WTC11 (cell line): ENCODE data around the gene ZBTB8A. TPM values are rescaled to one million over a fixed set of nuclear protein-coding genes. Genes with fewer than 3 reads are reported as not detected.

ENCODE experiments used
- ATAC-seq: fragments of 200-7000 bp; cut with Tn5 transposase; 2 replicates; pipeline ENCODE4 v1.10.0; 2021; ENCODE audit warnings: mild to moderate bottlenecking, moderate library complexity
- CTCF ChIA-PET: fragments of 300-600 bp; sonication (Branson Sonifier 250); formaldehyde crosslinking; loops from one replicate; lab custom pipeline; 2021; ENCODE audit warnings: antibody characterized with exemption; lab: Charles Lee
- POLR2A ChIA-PET: fragments of 350-600 bp; sonication (Branson Sonifier 250); formaldehyde crosslinking; loops from one replicate; lab custom pipeline; 2021; ENCODE audit warnings: antibody characterized with exemption; lab: Charles Lee
- DNase-seq: peaks from one replicate; pipeline ENCODE4 v3.0.0; 2021; ENCODE audit warnings: low spot score
- H3K27ac Mint-ChIP-seq: 2 replicates; pipeline ENCODE4 v1.8.0; 2021; ENCODE audit warnings: mixed read lengths
- H3K27me3 Mint-ChIP-seq: 2 replicates; pipeline ENCODE4 v1.8.0; 2021; ENCODE audit warnings: low read depth, mild to moderate bottlenecking, moderate library complexity, mixed read lengths
- H3K36me3 Mint-ChIP-seq: 2 replicates; pipeline ENCODE4 v1.8.0; 2021; ENCODE audit warnings: mixed read lengths
- H3K4me1 Mint-ChIP-seq: 2 replicates; pipeline ENCODE4 v1.8.0; 2022; ENCODE audit warnings: mixed read lengths
- H3K4me3 Mint-ChIP-seq: 2 replicates; pipeline ENCODE4 v1.8.0; 2021; ENCODE audit warnings: mild to moderate bottlenecking, moderate library complexity, mixed read lengths
- H3K9me3 Mint-ChIP-seq: 2 replicates; pipeline ENCODE4 v1.8.0; 2021; ENCODE audit warnings: mixed read lengths
- AR ChIP-seq: fragments of 250-450 bp; sonication (Bioruptor Pico); IDR thresholded peaks from 2 replicates; pipeline ENCODE4 v1.9.0; 2021; ENCODE audit warnings: mild to moderate bottlenecking
- ATF2 ChIP-seq: sonication (generic); formaldehyde crosslinking; IDR thresholded peaks from 2 replicates; pipeline ENCODE4 v1.8.1; 2022; ENCODE audit warnings: low read depth, missing genetic modification reagents, borderline replicate concordance
- E2F1 ChIP-seq: sonication (generic); formaldehyde crosslinking; IDR thresholded peaks from 2 replicates; pipeline ENCODE4 v1.8.0; 2022; ENCODE audit warnings: mild to moderate bottlenecking, missing genetic modification reagents
- ERG ChIP-seq: fragments of 250-450 bp; sonication (Bioruptor Pico); IDR thresholded peaks from 2 replicates; pipeline ENCODE4 v1.8.0; 2021; ENCODE audit warnings: mild to moderate bottlenecking
- HMGA2 ChIP-seq: fragments of 250-450 bp; sonication (Bioruptor Pico); IDR thresholded peaks from 2 replicates; pipeline ENCODE4 v1.4.0; 2021; ENCODE audit warnings: mild to moderate bottlenecking, moderate library complexity
- MYBL2 ChIP-seq: sonication (generic); formaldehyde crosslinking; IDR thresholded peaks from 2 replicates; pipeline ENCODE4 v1.8.1; 2023; ENCODE audit warnings: mild to moderate bottlenecking, moderate library complexity, missing genetic modification reagents
- NFYB ChIP-seq: sonication (generic); formaldehyde crosslinking; conservative IDR thresholded peaks from 2 replicates; pipeline ENCODE4 v1.8.0; 2022; ENCODE audit warnings: low read depth, missing genetic modification reagents
- NR3C1 ChIP-seq: sonication (generic); formaldehyde crosslinking; conservative IDR thresholded peaks from 2 replicates; pipeline ENCODE4 v1.8.1; 2023; ENCODE audit warnings: low read depth, mild to moderate bottlenecking, missing genetic modification reagents
- TEAD1 ChIP-seq: sonication (generic); formaldehyde crosslinking; IDR thresholded peaks from 2 replicates; pipeline ENCODE4 v1.8.0; 2022; ENCODE audit warnings: mild to moderate bottlenecking, missing genetic modification reagents
- ZBTB21 ChIP-seq: sonication (generic); formaldehyde crosslinking; IDR thresholded peaks from 2 replicates; pipeline ENCODE4 v1.8.1; 2023; ENCODE audit warnings: mild to moderate bottlenecking, missing genetic modification reagents, borderline replicate concordance
- ZMAT4 ChIP-seq: fragments of 250-450 bp; sonication (Bioruptor Pico); IDR thresholded peaks from 2 replicates; pipeline ENCODE4 v1.9.0; 2021; ENCODE audit warnings: mild to moderate bottlenecking
- ZNF219 ChIP-seq: sonication (generic); formaldehyde crosslinking; IDR thresholded peaks from 2 replicates; pipeline ENCODE4 v1.8.0; 2023; ENCODE audit warnings: missing genetic modification reagents, mild to moderate bottlenecking, borderline replicate concordance
- ZNF281 ChIP-seq: sonication (generic); formaldehyde crosslinking; IDR thresholded peaks from 2 replicates; pipeline ENCODE4 v1.8.0; 2023; ENCODE audit warnings: mild to moderate bottlenecking, missing genetic modification reagents
- ZNF317 ChIP-seq: sonication (generic); formaldehyde crosslinking; IDR thresholded peaks from 2 replicates; pipeline ENCODE4 v1.8.1; 2023; ENCODE audit warnings: low read depth, mild to moderate bottlenecking, moderate library complexity, missing genetic modification reagents, borderline replicate concordance
- ZNF396 ChIP-seq: fragments of 250-450 bp; sonication (Bioruptor Pico); IDR thresholded peaks from 2 replicates; pipeline ENCODE4 v1.8.0; 2021; ENCODE audit warnings: mild to moderate bottlenecking, moderate library complexity, borderline replicate concordance
- total RNA-seq: library from RNA; stranded (reverse); gene quantifications from 3 replicates; pipeline ENCODE4 v1.2.3, GENCODE V29; 2021
- TF ChIP-seq, protein P1 (sequence below): sonication (generic); formaldehyde crosslinking; conservative IDR thresholded peaks from 2 replicates; pipeline ENCODE4 v1.8.1; 2023; ENCODE audit warnings: mild to moderate bottlenecking, low read depth, missing genetic modification reagents, moderate library complexity
- TF ChIP-seq, protein P2 (sequence below): fragments of 250-450 bp; sonication (Bioruptor Pico); IDR thresholded peaks from 2 replicates; pipeline ENCODE4 v1.9.0; 2021; ENCODE audit warnings: mild to moderate bottlenecking, borderline replicate concordance
- TF ChIP-seq, protein P3 (sequence below): sonication (generic); formaldehyde crosslinking; IDR thresholded peaks from 2 replicates; pipeline ENCODE4 v1.8.0; 2023; ENCODE audit warnings: missing genetic modification reagents

The ZBTB8A gene
- total RNA-seq, 1 experiment from 2014 or later: 7.7 TPM

- TF ChIP-seq ZBTB21 (no peak), MYBL2 (CRISPR knock-in tag) (no peak), NR3C1 (CRISPR knock-in tag) (no peak), HMGA2 (no peak), NFYB (no peak), ATF2 (CRISPR knock-in tag) (no peak), ZMAT4 (CRISPR knock-in tag) (no peak), ZNF281 (CRISPR knock-in tag) (no peak)
- TF ChIP-seq, protein P1, sequence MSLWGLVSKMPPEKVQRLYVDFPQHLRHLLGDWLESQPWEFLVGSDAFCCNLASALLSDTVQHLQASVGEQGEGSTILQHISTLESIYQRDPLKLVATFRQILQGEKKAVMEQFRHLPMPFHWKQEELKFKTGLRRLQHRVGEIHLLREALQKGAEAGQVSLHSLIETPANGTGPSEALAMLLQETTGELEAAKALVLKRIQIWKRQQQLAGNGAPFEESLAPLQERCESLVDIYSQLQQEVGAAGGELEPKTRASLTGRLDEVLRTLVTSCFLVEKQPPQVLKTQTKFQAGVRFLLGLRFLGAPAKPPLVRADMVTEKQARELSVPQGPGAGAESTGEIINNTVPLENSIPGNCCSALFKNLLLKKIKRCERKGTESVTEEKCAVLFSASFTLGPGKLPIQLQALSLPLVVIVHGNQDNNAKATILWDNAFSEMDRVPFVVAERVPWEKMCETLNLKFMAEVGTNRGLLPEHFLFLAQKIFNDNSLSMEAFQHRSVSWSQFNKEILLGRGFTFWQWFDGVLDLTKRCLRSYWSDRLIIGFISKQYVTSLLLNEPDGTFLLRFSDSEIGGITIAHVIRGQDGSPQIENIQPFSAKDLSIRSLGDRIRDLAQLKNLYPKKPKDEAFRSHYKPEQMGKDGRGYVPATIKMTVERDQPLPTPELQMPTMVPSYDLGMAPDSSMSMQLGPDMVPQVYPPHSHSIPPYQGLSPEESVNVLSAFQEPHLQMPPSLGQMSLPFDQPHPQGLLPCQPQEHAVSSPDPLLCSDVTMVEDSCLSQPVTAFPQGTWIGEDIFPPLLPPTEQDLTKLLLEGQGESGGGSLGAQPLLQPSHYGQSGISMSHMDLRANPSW (CRISPR knock-in tag): no peak
Observed at GRCh38 chr1:32521165-32521564, 18.1 kb upstream of the ZBTB8A start (continued).

- no peaks in the 10 kb centered on the region; the same call in none of the 2 replicates for H3K27me3 Mint-ChIP-seq
- no peaks in the 10 kb centered on the region for H3K9me3 Mint-ChIP-seq
- H3K36me3 Mint-ChIP-seq: no peaks in the 10 kb centered on the region
- no peak overlapping the region for H3K4me3 Mint-ChIP-seq
- H3K4me1 Mint-ChIP-seq: peaks cover 2% of the 10 kb centered on the region; the same call in 1 of the 2 replicates
- peak overlapping the region; percentile 29; the same call in 1 of the 2 replicates for H3K27ac Mint-ChIP-seq
- CTCF ChIA-PET: interaction anchor here (0.5 kb wide), 1 partner anchor 428 kb away, joined by 4 read pairs; no protein-coding TSS in a partner anchor
- POLR2A ChIA-PET: no interaction called here
- DNase-seq (no peak), ATAC-seq (no peak)
- TF ChIP-seq ERG (CRISPR knock-in tag) (no peak), ZNF396 (no peak), TEAD1 (CRISPR knock-in tag) (no peak), AR (no peak), ZNF219 (no peak), ZNF317 (no peak), E2F1 (CRISPR knock-in tag) (no peak)
- TF ChIP-seq, protein P2, sequence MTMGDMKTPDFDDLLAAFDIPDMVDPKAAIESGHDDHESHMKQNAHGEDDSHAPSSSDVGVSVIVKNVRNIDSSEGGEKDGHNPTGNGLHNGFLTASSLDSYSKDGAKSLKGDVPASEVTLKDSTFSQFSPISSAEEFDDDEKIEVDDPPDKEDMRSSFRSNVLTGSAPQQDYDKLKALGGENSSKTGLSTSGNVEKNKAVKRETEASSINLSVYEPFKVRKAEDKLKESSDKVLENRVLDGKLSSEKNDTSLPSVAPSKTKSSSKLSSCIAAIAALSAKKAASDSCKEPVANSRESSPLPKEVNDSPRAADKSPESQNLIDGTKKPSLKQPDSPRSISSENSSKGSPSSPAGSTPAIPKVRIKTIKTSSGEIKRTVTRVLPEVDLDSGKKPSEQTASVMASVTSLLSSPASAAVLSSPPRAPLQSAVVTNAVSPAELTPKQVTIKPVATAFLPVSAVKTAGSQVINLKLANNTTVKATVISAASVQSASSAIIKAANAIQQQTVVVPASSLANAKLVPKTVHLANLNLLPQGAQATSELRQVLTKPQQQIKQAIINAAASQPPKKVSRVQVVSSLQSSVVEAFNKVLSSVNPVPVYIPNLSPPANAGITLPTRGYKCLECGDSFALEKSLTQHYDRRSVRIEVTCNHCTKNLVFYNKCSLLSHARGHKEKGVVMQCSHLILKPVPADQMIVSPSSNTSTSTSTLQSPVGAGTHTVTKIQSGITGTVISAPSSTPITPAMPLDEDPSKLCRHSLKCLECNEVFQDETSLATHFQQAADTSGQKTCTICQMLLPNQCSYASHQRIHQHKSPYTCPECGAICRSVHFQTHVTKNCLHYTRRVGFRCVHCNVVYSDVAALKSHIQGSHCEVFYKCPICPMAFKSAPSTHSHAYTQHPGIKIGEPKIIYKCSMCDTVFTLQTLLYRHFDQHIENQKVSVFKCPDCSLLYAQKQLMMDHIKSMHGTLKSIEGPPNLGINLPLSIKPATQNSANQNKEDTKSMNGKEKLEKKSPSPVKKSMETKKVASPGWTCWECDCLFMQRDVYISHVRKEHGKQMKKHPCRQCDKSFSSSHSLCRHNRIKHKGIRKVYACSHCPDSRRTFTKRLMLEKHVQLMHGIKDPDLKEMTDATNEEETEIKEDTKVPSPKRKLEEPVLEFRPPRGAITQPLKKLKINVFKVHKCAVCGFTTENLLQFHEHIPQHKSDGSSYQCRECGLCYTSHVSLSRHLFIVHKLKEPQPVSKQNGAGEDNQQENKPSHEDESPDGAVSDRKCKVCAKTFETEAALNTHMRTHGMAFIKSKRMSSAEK (CRISPR knock-in tag): no peak
- TF ChIP-seq, protein P3, sequence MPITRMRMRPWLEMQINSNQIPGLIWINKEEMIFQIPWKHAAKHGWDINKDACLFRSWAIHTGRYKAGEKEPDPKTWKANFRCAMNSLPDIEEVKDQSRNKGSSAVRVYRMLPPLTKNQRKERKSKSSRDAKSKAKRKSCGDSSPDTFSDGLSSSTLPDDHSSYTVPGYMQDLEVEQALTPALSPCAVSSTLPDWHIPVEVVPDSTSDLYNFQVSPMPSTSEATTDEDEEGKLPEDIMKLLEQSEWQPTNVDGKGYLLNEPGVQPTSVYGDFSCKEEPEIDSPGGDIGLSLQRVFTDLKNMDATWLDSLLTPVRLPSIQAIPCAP: no peak
Observed at GRCh38 chr1:32525053-32525452, 14.2 kb upstream of the ZBTB8A start.
